ENCODE measurements around the gene ATP8B1.

GRCh38 chr18:57787068-57787685, 15.9 kb downstream of the ATP8B1 start:
- TF ChIP-seq, protein P1, sequence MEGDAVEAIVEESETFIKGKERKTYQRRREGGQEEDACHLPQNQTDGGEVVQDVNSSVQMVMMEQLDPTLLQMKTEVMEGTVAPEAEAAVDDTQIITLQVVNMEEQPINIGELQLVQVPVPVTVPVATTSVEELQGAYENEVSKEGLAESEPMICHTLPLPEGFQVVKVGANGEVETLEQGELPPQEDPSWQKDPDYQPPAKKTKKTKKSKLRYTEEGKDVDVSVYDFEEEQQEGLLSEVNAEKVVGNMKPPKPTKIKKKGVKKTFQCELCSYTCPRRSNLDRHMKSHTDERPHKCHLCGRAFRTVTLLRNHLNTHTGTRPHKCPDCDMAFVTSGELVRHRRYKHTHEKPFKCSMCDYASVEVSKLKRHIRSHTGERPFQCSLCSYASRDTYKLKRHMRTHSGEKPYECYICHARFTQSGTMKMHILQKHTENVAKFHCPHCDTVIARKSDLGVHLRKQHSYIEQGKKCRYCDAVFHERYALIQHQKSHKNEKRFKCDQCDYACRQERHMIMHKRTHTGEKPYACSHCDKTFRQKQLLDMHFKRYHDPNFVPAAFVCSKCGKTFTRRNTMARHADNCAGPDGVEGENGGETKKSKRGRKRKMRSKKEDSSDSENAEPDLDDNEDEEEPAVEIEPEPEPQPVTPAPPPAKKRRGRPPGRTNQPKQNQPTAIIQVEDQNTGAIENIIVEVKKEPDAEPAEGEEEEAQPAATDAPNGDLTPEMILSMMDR (IDR thresholded peaks at IDR 0.05; ENCODE audit: insufficient read depth, low read length, poor library complexity, severe bottlenecking), result no peak
- TF ChIP-seq EZH2phosphoT487 (conservative IDR thresholded peaks at IDR 0.05; ENCODE audit: low read length), result no peak

Data from SU-DHL-6 (cell line).